Right lung (tissue), 10 donors: ENCODE results near the gene RRN3. TPM values are rescaled to one million over a fixed set of nuclear protein-coding genes. Genes with fewer than 3 reads are reported as not detected.
"Not testable (repeated sequence)": the region's sequence is repeated elsewhere in the genome, so short reads cannot be mapped to it uniquely, and the experiment has no call there.

ENCODE experiments used
- DNase-seq, 2 donors: peaks; one replicate each; pipeline ENCODE4 v3.0.0-alpha.2; 2013
- long read RNA-seq, 8 donors: transcript quantifications; one replicate each; lab custom pipeline, GENCODE V29; 2026
- polyA plus RNA-seq, 5 donors: library from polyadenylated mRNA; unstranded; fragments of 120-200 nt; gene quantifications; one replicate each; pipeline versions ENCODE4 v1.2.1 to v1.2.3, GENCODE V29; 2013; ENCODE audit warnings: inconsistent platforms in 1 of 5, low replicate concordance in 1 of 5; ENCODE audit not compliant: insufficient read length in 5 of 5, insufficient read depth in 1 of 5

RRN3 gene, protein sequence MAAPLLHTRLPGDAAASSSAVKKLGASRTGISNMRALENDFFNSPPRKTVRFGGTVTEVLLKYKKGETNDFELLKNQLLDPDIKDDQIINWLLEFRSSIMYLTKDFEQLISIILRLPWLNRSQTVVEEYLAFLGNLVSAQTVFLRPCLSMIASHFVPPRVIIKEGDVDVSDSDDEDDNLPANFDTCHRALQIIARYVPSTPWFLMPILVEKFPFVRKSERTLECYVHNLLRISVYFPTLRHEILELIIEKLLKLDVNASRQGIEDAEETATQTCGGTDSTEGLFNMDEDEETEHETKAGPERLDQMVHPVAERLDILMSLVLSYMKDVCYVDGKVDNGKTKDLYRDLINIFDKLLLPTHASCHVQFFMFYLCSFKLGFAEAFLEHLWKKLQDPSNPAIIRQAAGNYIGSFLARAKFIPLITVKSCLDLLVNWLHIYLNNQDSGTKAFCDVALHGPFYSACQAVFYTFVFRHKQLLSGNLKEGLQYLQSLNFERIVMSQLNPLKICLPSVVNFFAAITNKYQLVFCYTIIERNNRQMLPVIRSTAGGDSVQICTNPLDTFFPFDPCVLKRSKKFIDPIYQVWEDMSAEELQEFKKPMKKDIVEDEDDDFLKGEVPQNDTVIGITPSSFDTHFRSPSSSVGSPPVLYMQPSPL
- polyA plus RNA-seq, result 10 to 100 TPM; 38.7 to 53.2 (median 52.4) TPM
- long read RNA-seq, donor 1, transcript RRN3-201 (18 exons, 3,762 nt), result major isoform, 7 of 37 reads
- long read RNA-seq, donor 1, partial matches to known transcripts, result 12 of 37 reads
- long read RNA-seq, donor 1, other reads (novel, unspliced or antisense), result 15 of 37 reads
- long read RNA-seq, donor 2, partial matches to known transcripts, result 0 of 4 reads
- long read RNA-seq, donor 2, other reads (novel, unspliced or antisense), result 0 of 4 reads
- long read RNA-seq, donor 3, transcript RRN3-201 (18 exons, 3,762 nt), result major isoform, 5 of 6 reads
- long read RNA-seq, donor 3, partial matches to known transcripts, result 0 of 6 reads
- long read RNA-seq, donor 3, other reads (novel, unspliced or antisense), result 0 of 6 reads
- long read RNA-seq, donor 4, partial matches to known transcripts, result 66 of 75 reads
- long read RNA-seq, donor 4, other reads (novel, unspliced or antisense), result 5 of 75 reads
- long read RNA-seq, donor 5, transcript RRN3-201 (18 exons, 3,762 nt), result major isoform, 11 of 114 reads
- long read RNA-seq, donor 5, partial matches to known transcripts, result 101 of 114 reads
- long read RNA-seq, donor 5, other reads (novel, unspliced or antisense), result 0 of 114 reads
- long read RNA-seq, donor 6, transcript RRN3-203 (17 exons, 2,198 nt), result minor isoform, 5 of 36 reads
- long read RNA-seq, donor 6, transcript RRN3-201 (18 exons, 3,762 nt), result major isoform, 6 of 36 reads
- long read RNA-seq, donor 6, partial matches to known transcripts, result 12 of 36 reads
- long read RNA-seq, donor 6, other reads (novel, unspliced or antisense), result 13 of 36 reads
- long read RNA-seq, donor 7, partial matches to known transcripts, result 67 of 111 reads
- long read RNA-seq, donor 7, other reads (novel, unspliced or antisense), result 37 of 111 reads
- long read RNA-seq, donor 8, partial matches to known transcripts, result 0 of 3 reads
- long read RNA-seq, donor 8, other reads (novel, unspliced or antisense), result 0 of 3 reads

- peak; percentile 91 to 92 for DNase-seq
These were observed at the start of gene RRN3 for GRCh38 chr16:15093955-15094827. Gene RRN3 (minus strand): TSS chr16:15094272. CDS start chr16:15094233, 39 bp downstream.

DNA sequence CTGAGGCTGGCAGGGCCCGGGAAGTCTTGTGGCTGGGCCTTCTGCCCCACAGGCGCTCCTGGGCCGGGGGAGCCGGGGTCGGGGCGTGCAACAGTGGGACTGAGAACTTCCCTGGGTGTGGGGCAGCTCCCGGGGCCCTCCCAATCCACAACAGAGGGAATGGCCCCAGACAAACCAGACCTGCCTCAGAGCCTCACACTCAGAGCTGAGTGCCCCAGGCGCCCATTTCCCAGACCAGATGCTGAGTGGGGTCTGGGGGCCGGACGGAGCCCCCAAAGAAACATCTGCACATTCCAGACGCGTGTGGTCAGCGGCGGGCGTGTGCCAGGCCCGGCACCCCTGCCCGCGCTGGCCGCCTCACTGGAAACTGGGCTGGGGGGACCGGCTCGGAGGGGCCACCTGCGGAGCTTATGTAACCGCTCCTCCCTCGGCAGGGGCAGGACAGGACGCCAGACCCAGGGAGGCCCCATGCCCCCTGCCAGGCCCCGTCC is 49.6 kb upstream of the RRN3 start:
- not testable (repeated sequence) for DNase-seq

- DNase-seq, result not testable (repeated sequence)
These were observed 49.0 kb upstream of the RRN3 start for GRCh38 chr16:15142891-15143600.

- not testable (repeated sequence) for DNase-seq
These were observed 48.2 kb upstream of the RRN3 start for GRCh38 chr16:15142107-15142890.

- DNase-seq, result no peak
These were observed 47.5 kb upstream of the RRN3 start for GRCh38 chr16:15141586-15141985.

GRCh38 chr16:15140444-15141365 is 46.6 kb upstream of the RRN3 start:
- not testable (repeated sequence) for DNase-seq

- not testable (repeated sequence) for DNase-seq
These were observed 43.4 kb upstream of the RRN3 start for GRCh38 chr16:15137514-15137913.

GRCh38 chr16:15135483-15136360 is 41.6 kb upstream of the RRN3 start:
- DNase-seq, result not testable (repeated sequence)

DNA sequence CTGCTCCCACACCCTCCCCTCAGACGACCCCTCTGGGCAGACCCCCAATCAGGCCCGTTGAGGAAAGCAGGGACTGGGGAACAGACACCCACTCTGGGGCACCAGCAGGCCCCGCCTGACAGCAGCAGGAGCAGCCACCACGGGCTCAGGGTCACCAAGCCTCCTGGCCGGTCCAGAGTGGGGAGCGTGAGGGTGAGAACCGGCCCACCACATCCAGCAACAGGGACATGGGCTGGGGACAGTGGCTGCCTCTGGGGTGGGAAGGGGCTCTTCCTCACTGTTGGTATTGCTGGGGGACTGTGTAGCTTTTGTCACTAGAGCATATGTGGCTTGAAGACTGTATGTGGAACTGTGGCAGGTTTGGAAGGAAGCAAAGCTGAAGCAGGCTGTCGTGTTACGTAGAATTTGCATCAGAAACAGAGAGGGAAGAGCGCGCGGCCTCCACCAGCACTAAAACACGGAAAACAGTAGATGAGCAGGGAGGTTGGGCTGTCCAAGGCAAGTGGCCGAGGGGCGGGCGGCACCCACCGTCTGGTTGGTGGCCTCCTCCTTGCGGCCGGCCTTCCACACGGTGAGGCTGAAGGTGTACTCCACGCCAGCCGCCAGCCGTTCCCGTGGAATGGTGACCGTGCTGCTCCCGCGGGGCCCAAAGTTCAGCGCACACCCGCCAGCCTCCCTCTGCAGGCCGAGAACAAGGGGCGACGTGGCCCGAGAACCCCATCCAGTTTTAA is 40.8 kb upstream of the RRN3 start:
- DNase-seq, result not testable (repeated sequence)

DNA sequence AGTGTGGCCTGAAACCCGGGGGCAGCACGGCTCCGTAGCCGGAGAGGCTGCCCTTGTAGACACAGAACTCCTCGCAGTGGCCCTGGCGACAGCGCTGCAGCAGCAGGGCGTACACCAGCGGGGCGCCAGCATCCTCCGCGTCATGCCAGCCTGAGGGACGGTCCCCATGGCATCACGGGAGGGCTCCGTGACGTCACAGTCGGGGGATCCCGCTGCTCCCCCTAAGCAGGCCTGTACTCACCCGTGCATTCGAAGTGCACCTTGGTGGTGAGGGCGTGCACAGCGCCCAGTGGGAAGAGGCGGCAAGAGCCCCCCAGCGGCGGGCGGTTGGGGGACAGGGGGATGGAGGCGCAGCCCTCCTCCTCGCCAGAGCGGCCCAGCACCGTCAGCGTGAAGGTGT is 39.5 kb upstream of the RRN3 start:
- not testable (repeated sequence) for DNase-seq

- DNase-seq, result not testable (repeated sequence)
These were observed 38.8 kb upstream of the RRN3 start for GRCh38 chr16:15132719-15133428.

- DNase-seq, result not testable (repeated sequence)
These were observed 37.0 kb upstream of the RRN3 start for GRCh38 chr16:15130943-15131700.

DNA sequence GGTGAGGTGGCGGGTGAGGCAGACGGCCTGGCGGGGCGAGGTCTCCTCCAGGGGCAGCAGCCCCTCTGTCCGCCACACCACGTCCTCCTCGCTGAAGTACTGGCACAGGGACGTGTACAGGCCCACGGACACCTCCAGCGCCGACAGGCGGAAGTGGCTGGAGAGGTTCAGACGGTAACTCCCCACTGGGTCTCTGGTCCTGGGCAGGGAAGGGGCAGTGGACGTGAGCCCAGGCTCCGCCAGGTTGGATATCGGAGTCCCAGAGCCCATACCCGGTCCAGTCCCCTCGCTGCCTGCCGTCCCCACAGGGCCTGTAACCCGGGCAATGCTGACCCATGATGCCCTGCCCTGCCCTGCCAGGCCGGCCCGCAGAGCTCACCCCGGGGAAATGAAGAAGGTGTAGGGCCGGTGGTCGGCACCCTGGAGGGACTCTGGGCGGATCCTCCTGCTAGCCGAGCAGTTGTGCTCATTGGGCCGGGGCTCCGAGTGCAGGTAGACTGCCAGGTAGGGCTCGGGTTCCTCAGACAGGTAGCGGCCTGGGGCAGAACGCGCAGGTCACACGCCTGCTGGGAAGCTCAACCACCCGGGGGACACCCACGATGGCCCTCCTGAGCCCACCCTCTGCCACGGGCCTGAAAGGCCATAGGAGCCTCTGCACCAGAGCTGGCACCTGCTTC is 36.3 kb upstream of the RRN3 start:
- not testable (repeated sequence) for DNase-seq
